ENCODE results near the gene TP53INP2. TPM values are rescaled to one million over a fixed set of nuclear protein-coding genes. Genes with fewer than 3 reads are reported as not detected.

TP53INP2 gene
- total and polyA plus RNA-seq, 2 of the 13 experiments (the other 11 are each of a cell fraction or from before 2014, with no cell fraction given) = 5.2 to 18.8 TPM

DNA sequence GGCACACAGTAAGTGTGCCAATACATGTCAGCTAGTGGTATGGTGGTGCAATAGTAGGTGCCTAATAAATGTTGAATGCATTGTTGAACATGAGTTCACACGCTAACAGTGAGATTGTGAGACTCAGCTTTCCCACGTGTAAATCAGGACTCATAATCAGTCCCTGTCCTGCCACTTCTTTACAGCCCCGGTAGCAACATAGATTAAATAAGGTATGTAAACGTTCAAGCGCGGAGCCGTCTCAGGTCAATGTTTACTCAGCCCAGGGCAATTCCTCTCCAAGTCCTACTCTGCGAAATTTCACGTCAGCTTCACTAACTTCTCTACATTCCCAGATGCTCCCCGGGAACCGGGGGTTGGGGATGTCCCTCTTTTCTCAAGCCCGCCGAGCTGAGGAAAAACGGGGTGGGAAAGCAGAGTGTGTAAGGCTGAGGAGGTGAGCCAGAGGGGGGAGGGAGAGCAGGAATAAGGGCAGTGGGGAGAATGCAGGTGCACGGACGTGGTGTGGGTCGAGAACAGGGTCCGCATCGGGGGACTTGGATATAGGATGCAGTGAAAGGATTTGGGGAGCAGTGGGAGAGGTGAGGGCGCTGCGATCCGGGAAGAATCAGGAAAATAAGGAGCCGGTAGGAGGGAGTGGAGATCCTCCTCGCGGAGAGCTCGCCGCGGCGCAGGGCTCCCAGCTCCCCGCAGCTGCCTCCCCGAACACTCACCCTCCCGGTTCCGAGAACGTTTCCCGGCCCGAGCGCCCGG lies 544 bp upstream of the TP53INP2 start (continued):
- TF ChIP-seq, protein P1, sequence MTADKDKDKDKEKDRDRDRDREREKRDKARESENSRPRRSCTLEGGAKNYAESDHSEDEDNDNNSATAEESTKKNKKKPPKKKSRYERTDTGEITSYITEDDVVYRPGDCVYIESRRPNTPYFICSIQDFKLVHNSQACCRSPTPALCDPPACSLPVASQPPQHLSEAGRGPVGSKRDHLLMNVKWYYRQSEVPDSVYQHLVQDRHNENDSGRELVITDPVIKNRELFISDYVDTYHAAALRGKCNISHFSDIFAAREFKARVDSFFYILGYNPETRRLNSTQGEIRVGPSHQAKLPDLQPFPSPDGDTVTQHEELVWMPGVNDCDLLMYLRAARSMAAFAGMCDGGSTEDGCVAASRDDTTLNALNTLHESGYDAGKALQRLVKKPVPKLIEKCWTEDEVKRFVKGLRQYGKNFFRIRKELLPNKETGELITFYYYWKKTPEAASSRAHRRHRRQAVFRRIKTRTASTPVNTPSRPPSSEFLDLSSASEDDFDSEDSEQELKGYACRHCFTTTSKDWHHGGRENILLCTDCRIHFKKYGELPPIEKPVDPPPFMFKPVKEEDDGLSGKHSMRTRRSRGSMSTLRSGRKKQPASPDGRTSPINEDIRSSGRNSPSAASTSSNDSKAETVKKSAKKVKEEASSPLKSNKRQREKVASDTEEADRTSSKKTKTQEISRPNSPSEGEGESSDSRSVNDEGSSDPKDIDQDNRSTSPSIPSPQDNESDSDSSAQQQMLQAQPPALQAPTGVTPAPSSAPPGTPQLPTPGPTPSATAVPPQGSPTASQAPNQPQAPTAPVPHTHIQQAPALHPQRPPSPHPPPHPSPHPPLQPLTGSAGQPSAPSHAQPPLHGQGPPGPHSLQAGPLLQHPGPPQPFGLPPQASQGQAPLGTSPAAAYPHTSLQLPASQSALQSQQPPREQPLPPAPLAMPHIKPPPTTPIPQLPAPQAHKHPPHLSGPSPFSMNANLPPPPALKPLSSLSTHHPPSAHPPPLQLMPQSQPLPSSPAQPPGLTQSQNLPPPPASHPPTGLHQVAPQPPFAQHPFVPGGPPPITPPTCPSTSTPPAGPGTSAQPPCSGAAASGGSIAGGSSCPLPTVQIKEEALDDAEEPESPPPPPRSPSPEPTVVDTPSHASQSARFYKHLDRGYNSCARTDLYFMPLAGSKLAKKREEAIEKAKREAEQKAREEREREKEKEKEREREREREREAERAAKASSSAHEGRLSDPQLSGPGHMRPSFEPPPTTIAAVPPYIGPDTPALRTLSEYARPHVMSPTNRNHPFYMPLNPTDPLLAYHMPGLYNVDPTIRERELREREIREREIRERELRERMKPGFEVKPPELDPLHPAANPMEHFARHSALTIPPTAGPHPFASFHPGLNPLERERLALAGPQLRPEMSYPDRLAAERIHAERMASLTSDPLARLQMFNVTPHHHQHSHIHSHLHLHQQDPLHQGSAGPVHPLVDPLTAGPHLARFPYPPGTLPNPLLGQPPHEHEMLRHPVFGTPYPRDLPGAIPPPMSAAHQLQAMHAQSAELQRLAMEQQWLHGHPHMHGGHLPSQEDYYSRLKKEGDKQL (CRISPR knock-in tag; IDR thresholded peaks at IDR 0.05; ENCODE audit: low read depth) = no peak
- no peak for TF ChIP-seq NBN (conservative IDR thresholded peaks at IDR 0.05)
- no peak for TF ChIP-seq ZNF672 (CRISPR knock-in tag; IDR thresholded peaks at IDR 0.05)
- no peak; the same call in 1 of the 2 replicates for TF ChIP-seq RNF2 (conservative IDR thresholded peaks at IDR 0.05; ENCODE audit: low read depth)
- peak; percentile 49 for TF ChIP-seq KAT7 (CRISPR knock-in tag; IDR thresholded peaks at IDR 0.05; ENCODE audit: borderline replicate concordance)
- no peak for TF ChIP-seq NCOA5 (CRISPR knock-in tag; IDR thresholded peaks at IDR 0.05)
- TF ChIP-seq, protein P2, sequence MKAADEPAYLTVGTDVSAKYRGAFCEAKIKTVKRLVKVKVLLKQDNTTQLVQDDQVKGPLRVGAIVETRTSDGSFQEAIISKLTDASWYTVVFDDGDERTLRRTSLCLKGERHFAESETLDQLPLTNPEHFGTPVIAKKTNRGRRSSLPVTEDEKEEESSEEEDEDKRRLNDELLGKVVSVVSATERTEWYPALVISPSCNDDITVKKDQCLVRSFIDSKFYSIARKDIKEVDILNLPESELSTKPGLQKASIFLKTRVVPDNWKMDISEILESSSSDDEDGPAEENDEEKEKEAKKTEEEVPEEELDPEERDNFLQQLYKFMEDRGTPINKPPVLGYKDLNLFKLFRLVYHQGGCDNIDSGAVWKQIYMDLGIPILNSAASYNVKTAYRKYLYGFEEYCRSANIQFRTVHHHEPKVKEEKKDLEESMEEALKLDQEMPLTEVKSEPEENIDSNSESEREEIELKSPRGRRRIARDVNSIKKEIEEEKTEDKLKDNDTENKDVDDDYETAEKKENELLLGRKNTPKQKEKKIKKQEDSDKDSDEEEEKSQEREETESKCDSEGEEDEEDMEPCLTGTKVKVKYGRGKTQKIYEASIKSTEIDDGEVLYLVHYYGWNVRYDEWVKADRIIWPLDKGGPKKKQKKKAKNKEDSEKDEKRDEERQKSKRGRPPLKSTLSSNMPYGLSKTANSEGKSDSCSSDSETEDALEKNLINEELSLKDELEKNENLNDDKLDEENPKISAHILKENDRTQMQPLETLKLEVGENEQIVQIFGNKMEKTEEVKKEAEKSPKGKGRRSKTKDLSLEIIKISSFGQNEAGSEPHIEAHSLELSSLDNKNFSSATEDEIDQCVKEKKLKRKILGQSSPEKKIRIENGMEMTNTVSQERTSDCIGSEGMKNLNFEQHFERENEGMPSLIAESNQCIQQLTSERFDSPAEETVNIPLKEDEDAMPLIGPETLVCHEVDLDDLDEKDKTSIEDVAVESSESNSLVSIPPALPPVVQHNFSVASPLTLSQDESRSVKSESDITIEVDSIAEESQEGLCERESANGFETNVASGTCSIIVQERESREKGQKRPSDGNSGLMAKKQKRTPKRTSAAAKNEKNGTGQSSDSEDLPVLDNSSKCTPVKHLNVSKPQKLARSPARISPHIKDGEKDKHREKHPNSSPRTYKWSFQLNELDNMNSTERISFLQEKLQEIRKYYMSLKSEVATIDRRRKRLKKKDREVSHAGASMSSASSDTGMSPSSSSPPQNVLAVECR (CRISPR knock-in tag; IDR thresholded peaks at IDR 0.05; ENCODE audit: borderline replicate concordance) = peak; percentile 29; the same call in 1 of the 2 replicates
- TF ChIP-seq GABPB1 (CRISPR knock-in tag; IDR thresholded peaks at IDR 0.05) = no peak
- TF ChIP-seq ZNF468 (CRISPR knock-in tag; IDR thresholded peaks at IDR 0.05) = no peak
- TF ChIP-seq, protein P3, sequence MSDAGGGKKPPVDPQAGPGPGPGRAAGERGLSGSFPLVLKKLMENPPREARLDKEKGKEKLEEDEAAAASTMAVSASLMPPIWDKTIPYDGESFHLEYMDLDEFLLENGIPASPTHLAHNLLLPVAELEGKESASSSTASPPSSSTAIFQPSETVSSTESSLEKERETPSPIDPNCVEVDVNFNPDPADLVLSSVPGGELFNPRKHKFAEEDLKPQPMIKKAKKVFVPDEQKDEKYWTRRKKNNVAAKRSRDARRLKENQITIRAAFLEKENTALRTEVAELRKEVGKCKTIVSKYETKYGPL (CRISPR knock-in tag; IDR thresholded peaks at IDR 0.05) = no peak
- TF ChIP-seq, protein P4, sequence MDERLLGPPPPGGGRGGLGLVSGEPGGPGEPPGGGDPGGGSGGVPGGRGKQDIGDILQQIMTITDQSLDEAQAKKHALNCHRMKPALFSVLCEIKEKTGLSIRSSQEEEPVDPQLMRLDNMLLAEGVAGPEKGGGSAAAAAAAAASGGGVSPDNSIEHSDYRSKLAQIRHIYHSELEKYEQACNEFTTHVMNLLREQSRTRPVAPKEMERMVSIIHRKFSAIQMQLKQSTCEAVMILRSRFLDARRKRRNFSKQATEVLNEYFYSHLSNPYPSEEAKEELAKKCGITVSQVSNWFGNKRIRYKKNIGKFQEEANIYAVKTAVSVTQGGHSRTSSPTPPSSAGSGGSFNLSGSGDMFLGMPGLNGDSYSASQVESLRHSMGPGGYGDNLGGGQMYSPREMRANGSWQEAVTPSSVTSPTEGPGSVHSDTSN (CRISPR knock-in tag; IDR thresholded peaks at IDR 0.05) = no peak
- TF ChIP-seq PHB2 (IDR thresholded peaks at IDR 0.05; ENCODE audit: partially characterized antibody) = no peak
- TF ChIP-seq SALL2 (CRISPR knock-in tag; IDR thresholded peaks at IDR 0.05) = no peak; the same call in 1 of the 2 replicates
- TF ChIP-seq EHMT2 (IDR thresholded peaks at IDR 0.05; ENCODE audit: borderline replicate concordance, low read depth, low read length) = no peak
- TF ChIP-seq HNRNPH1 (optimal IDR thresholded peaks at IDR 0.05; ENCODE audit: low read depth, low read length) = no peak
- TF ChIP-seq SOX13 (IDR thresholded peaks at IDR 0.05) = 0 out of 2 replicates have a peak, but pooled peaks have one; percentile 19
- TF ChIP-seq SOX13 (CRISPR knock-in tag; conservative IDR thresholded peaks at IDR 0.05 in 1 of 2, IDR thresholded peaks at IDR 0.05 in 1 of 2) = peak; percentile 38 to 66; a peak in 1 of 4 replicates
